K562 (cell line): ENCODE data around the gene MYO3B. TPM values are rescaled to one million over a fixed set of nuclear protein-coding genes. Genes with fewer than 3 reads are reported as not detected.

Experiments used
- ATAC-seq: fragments of 200-7000 bp; cut with Tn5 transposase; 3 replicates; pipeline ENCODE4 v1.9.1; 2020; ENCODE audit warnings: moderate library complexity
- BruUV-seq: library from RNA; stranded (reverse); fragments of 400-500 nt; replicated peaks from 2 replicates; lab custom pipeline; 2021; lab: Mats Ljungman, UMichigan
- CTCF ChIA-PET: fragments of 300-600 bp; formaldehyde crosslinking; extraction: SDS; loops from one replicate; lab custom pipeline; 2021; ENCODE audit warnings: low intra/inter-chr PET ratio; lab: Yijun Ruan, JAX
- POLR2A ChIA-PET: fragments of 300-600, 350-650 bp; sonication (Branson Sonifier 250); formaldehyde crosslinking; extraction: SDS; loops from one replicate; lab custom pipeline; 2021; ENCODE audit warnings: antibody characterized with exemption, inconsistent platforms; lab: Yijun Ruan, JAX
- DNase-seq, 4 experiments: peaks; one replicate each; pipeline versions ENCODE4 v3.0.0 to v3.0.0-alpha.2; 2011 to 2018; ENCODE audit warnings: low spot score in 3 of 4, mixed read lengths in 3 of 4; ENCODE audit errors: extremely low read depth in 1 of 4
- FAIRE-seq: peaks from 2 replicates; lab custom pipeline; 2011; peaks lifted over from hg19 to GRCh38; lab: Jason Lieb, UNC
- H2AFZ ChIP-seq: 2 replicates; pipeline ENCODE4 v1.6.0; 2011; ENCODE audit warnings: low read depth, low read length, control low read depth, inconsistent platforms
- H3K27ac ChIP-seq: fragments of 200-600 bp; 3 replicates; pipeline ENCODE4 v1.8.0; 2011; ENCODE audit warnings: low read depth, mild to moderate bottlenecking, control low read depth, inconsistent platforms, low read length, moderate library complexity, mixed read lengths; ENCODE audit errors: extremely low read depth
- H3K27me3 ChIP-seq, 2 experiments: fragments of 300-600 bp in 1 of 2; 2 replicates in 1 of 2; 3 replicates in 1 of 2; pipeline versions ENCODE4 v1.6.0 to v1.8.0; 2011; ENCODE audit warnings: inconsistent platforms in 2 of 2, low read length in 2 of 2, mild to moderate bottlenecking in 1 of 2, mixed read lengths in 1 of 2, moderate library complexity in 1 of 2; ENCODE audit not compliant: control insufficient read depth in 2 of 2, insufficient read depth in 2 of 2
- H3K36me3 ChIP-seq: fragments of 300-600 bp; 3 replicates; pipeline ENCODE4 v1.8.0; 2011; ENCODE audit warnings: mild to moderate bottlenecking, low read length, inconsistent platforms; ENCODE audit not compliant: control insufficient read depth, insufficient read depth
- H3K4me1 ChIP-seq, 2 experiments: fragments of 200-600 bp in 1 of 2; replicated peaks in 1 of 2; 2 replicates in 1 of 2; 3 replicates in 1 of 2; pipeline versions ENCODE4 v1.5.1 to v1.8.0; 2011; ENCODE audit warnings: inconsistent platforms in 2 of 2, low read length in 2 of 2, mild to moderate bottlenecking in 1 of 2, mixed read lengths in 1 of 2, moderate library complexity in 1 of 2; ENCODE audit not compliant: control insufficient read depth in 2 of 2, insufficient read depth in 2 of 2
- H3K4me2 ChIP-seq: 2 replicates; pipeline ENCODE4 v1.6.1; 2011; ENCODE audit warnings: low read length, control low read depth, inconsistent platforms, mixed read lengths; ENCODE audit not compliant: insufficient read depth
- H3K4me3 ChIP-seq: fragments of 200-600 bp; sonication (generic), shearing (Covaris generic); 2 replicates; pipeline ENCODE4 v1.5.1; 2016; ENCODE audit warnings: control low read depth, inconsistent platforms
- H3K79me2 ChIP-seq: fragments of 200-600 bp; 3 replicates; pipeline ENCODE4 v1.8.0; 2011; ENCODE audit warnings: low read length, inconsistent platforms; ENCODE audit not compliant: control insufficient read depth, insufficient read depth
- H3K9ac ChIP-seq, 2 experiments: 2 replicates each; pipeline versions ENCODE4 v1.6.0 to v1.6.1; 2011; ENCODE audit warnings: low read depth in 2 of 2, low read length in 2 of 2, control low read depth in 1 of 2, inconsistent platforms in 1 of 2, mild to moderate bottlenecking in 1 of 2, mixed read lengths in 1 of 2; ENCODE audit not compliant: insufficient read depth in 1 of 2
- H3K9me1 ChIP-seq: one replicate; pipeline ENCODE4 v1.6.0; 2011; ENCODE audit warnings: inconsistent platforms, mild to moderate bottlenecking, low read length, moderate library complexity; ENCODE audit not compliant: control insufficient read depth, insufficient read depth
- H3K9me3 ChIP-seq: replicated peaks from 2 replicates; pipeline ENCODE4 v1.5.1; 2011; ENCODE audit warnings: low read depth, low read length, inconsistent platforms; ENCODE audit not compliant: control insufficient read depth, insufficient read depth
- H4K20me1 ChIP-seq: replicated peaks from 2 replicates; pipeline ENCODE4 v1.6.1; 2011; ENCODE audit warnings: low read length, inconsistent platforms, mixed read lengths; ENCODE audit not compliant: control insufficient read depth, insufficient read depth
- ATF6 ChIP-seq: sonication (generic); formaldehyde crosslinking; IDR thresholded peaks from 2 replicates; pipeline ENCODE4 v1.4.0; 2020; ENCODE audit warnings: mild to moderate bottlenecking, missing genetic modification reagents
- CBX5 ChIP-seq: IDR thresholded peaks from 2 replicates; pipeline ENCODE4 v1.6.1; 2014; ENCODE audit warnings: low read depth, borderline replicate concordance
- DDX20 ChIP-seq: fragments of 450-650 bp; IDR thresholded peaks from 2 replicates; pipeline ENCODE4 v1.6.1; 2016; ENCODE audit warnings: missing genetic modification characterization, low read depth, mild to moderate bottlenecking, missing compliant biosample characterization, moderate library complexity
- RBM15 ChIP-seq: fragments of 200-400 bp; formaldehyde crosslinking; IDR thresholded peaks from 2 replicates; pipeline ENCODE4 v1.6.1; 2018; ENCODE audit warnings: mild to moderate bottlenecking, low read length, moderate library complexity; ENCODE audit not compliant: insufficient read depth
- TCF7 ChIP-seq: sonication (generic); IDR thresholded peaks from 2 replicates; pipeline ENCODE4 v1.6.1; 2016; ENCODE audit warnings: antibody characterized with exemption, borderline replicate concordance
- THRA ChIP-seq: fragments of 450-650 bp; IDR thresholded peaks from 2 replicates; pipeline ENCODE4 v1.6.1; 2017; ENCODE audit warnings: mild to moderate bottlenecking, moderate library complexity
- ZNF217 ChIP-seq: sonication (generic); formaldehyde crosslinking; IDR thresholded peaks from 2 replicates; pipeline ENCODE4 v1.8.0; 2022; ENCODE audit warnings: mild to moderate bottlenecking, missing genetic modification reagents
- ZZZ3 ChIP-seq: fragments of 450-650 bp; IDR thresholded peaks from 2 replicates; pipeline ENCODE4 v1.6.1; 2016; ENCODE audit warnings: antibody characterized with exemption, mild to moderate bottlenecking, moderate library complexity
- in situ Hi-C: fragments of 300-500 bp; cut with MboI; formaldehyde crosslinking; loops from 4 replicates; pipeline ENCODE4 v1.15.0; 2018; ENCODE audit warnings: inconsistent platforms, mixed read lengths
- intact Hi-C: fragments of 100-400 bp; cut with micrococcal nuclease; formaldehyde crosslinking; loops from 2 replicates; pipeline ENCODE4 v1.14.2; 2022
- polyA plus RNA-seq, 8 experiments: library from polyadenylated mRNA; depleted of rRNA in 4 of 8; stranded (reverse) in 5 of 8; unstranded in 3 of 8; fragments of >200 nt; fragmentation: Nextera tagmentation in 2 of 8; fragmentation: Illumina TruSeq in 1 of 8; extraction: Ambion mirVana in 2 of 8; extraction: Trizol in 1 of 8; gene quantifications; 2 replicates each; pipeline versions ENCODE4 v1.2.1 to v1.2.3, GENCODE V29; 2011 to 2014; ENCODE audit warnings: inconsistent platforms in 1 of 8, missing spikeins in 1 of 8
- total RNA-seq, 7 experiments: library from RNA; depleted of rRNA in 6 of 7; stranded (reverse); fragments of >200 nt in 6 of 7; fragmentation: Illumina TruSeq in 2 of 7; extraction: Trizol in 2 of 7; gene quantifications; 2 replicates each; pipeline versions ENCODE4 v1.2.1 to v1.2.3, GENCODE V29; 2011 to 2021; ENCODE audit warnings: low replicate concordance in 1 of 7

Gene MYO3B
- total and polyA plus RNA-seq, 9 of the 15 experiments (the other 6 are each of a cell fraction or from before 2014, with no cell fraction given): 2.7 to 6.5 (median 3.6) TPM

GRCh38 chr2:170190172-170190571 lies 12.2 kb downstream of the MYO3B start:
- Histone ChIP-seq H3K4me2 (no peak overlapping the region), H3K27ac (no peak overlapping the region), H3K4me3 (no peak overlapping the region), H2AFZ (no peak overlapping the region), H3K79me2 (no peaks in the 10 kb centered on the region), H3K9me3 (no peaks in the 10 kb centered on the region), H3K4me1 (no peaks in the 10 kb centered on the region), H3K9me1 (no peaks in the 10 kb centered on the region), H4K20me1 (no peaks in the 10 kb centered on the region), H3K27me3 (no peaks in the 10 kb centered on the region), H3K9ac (no peak overlapping the region), H3K36me3 (no peaks in the 10 kb centered on the region)
- no peak for DNase-seq
- TF ChIP-seq DDX20 (tag) (no peak), THRA (no peak), CBX5 (no peak), ZZZ3 (no peak), ATF6 (CRISPR knock-in tag) (no peak), TCF7 (no peak), ZNF217 (CRISPR knock-in tag) (no peak), RBM15 (no peak)
- in situ Hi-C loops: no loop called here
- ATAC-seq: peak; percentile 23; the same call in 2 of the 3 replicates
- intact Hi-C loops: no loop called here
- no peak for FAIRE-seq
- CTCF ChIA-PET: no interaction called here
- BruUV-seq: no TSS peak
- POLR2A ChIA-PET: no interaction called here
